ENCODE measurements around the gene AKT1S1.

GRCh38 chr19:49870309-49870901 is 6.8 kb downstream of the AKT1S1 start:
- TF ChIP-seq GATA2 (IDR thresholded peaks at IDR 0.05; ENCODE audit: low read depth, low read length), result no peak
- no peak for TF ChIP-seq GATA3 (IDR thresholded peaks at IDR 0.05; ENCODE audit: low read depth, low read length)
